Upper lobe of left lung (tissue), 6 donors: Measurements from ENCODE around the gene ACKR2. TPM values are rescaled to one million over a fixed set of nuclear protein-coding genes. Genes with fewer than 3 reads are reported as not detected.

Source experiments
- ATAC-seq, 2 donors: fragments of 200-7000 bp; cut with Tn5 transposase; one replicate each; pipeline ENCODE4 v1.9.1; 2022; ENCODE audit warnings: mild to moderate bottlenecking in 2 of 2, moderate library complexity in 2 of 2; ENCODE audit not compliant: low FRiP score in 2 of 2
- DNase-seq, 2 donors: peaks; one replicate each; pipeline ENCODE4 v3.0.0-alpha.2; 2019 to 2020
- H3K27ac ChIP-seq, 4 donors: fragments of 200-600 bp; sonication (generic); one replicate each; pipeline ENCODE4 v1.5.1; 2016 to 2019
- H3K27me3 ChIP-seq, 4 donors: fragments of 200-600 bp; sonication (generic); one replicate each; pipeline ENCODE4 v1.5.1; 2017 to 2019
- H3K36me3 ChIP-seq, 4 donors: fragments of 200-600 bp; sonication (generic); one replicate each; pipeline ENCODE4 v1.5.1; 2016 to 2019
- H3K4me1 ChIP-seq, 4 donors: fragments of 200-600 bp; sonication (generic); one replicate each; pipeline ENCODE4 v1.5.1; 2018 to 2019
- H3K4me3 ChIP-seq, 4 donors: fragments of 200-600 bp; sonication (generic); one replicate each; pipeline ENCODE4 v1.5.1; 2017 to 2019; ENCODE audit warnings: mild to moderate bottlenecking in 2 of 4, moderate library complexity in 1 of 4
- H3K9me3 ChIP-seq, 4 donors: fragments of 200-600 bp; sonication (generic); one replicate each; pipeline ENCODE4 v1.5.1; 2018 to 2019
- EP300 ChIP-seq, 4 donors: sonication (generic); formaldehyde crosslinking; IDR thresholded peaks; one replicate each; pipeline ENCODE4 v1.5.1; 2017; ENCODE audit warnings: antibody characterized with exemption in 4 of 4, control low read depth in 2 of 4
- POLR2A ChIP-seq, 4 donors: fragments of 450-650 bp; IDR thresholded peaks; one replicate each; pipeline ENCODE4 v1.5.1; 2016 to 2017; ENCODE audit warnings: antibody characterized with exemption in 4 of 4, mild to moderate bottlenecking in 2 of 4
- POLR2AphosphoS5 ChIP-seq, 2 donors: sonication (generic); formaldehyde crosslinking; IDR thresholded peaks; one replicate each; pipeline ENCODE4 v1.5.1; 2017; ENCODE audit warnings: antibody characterized with exemption in 2 of 2
- WGBS, 2 donors: methylation state at CpG; one replicate each; pipeline ENCODE4 v1.1.5; 2017 to 2018; 5-methylcytosine and 5-hydroxymethylcytosine counted together
- total RNA-seq, 6 donors: library from RNA; depleted of rRNA in 4 of 6; stranded (reverse); fragments of >200 nt in 4 of 6; gene quantifications; one replicate each; pipeline versions ENCODE4 v1.1.0 to v1.2.1, GENCODE V29; 2016 to 2021
- TF ChIP-seq, protein P1 (sequence below), 6 experiments: fragments of 450-650 bp in 4 of 6; fragments of 200-600 bp in 2 of 6; sonication (generic) in 2 of 6; IDR thresholded peaks; one replicate each; pipeline ENCODE4 v1.5.1; 2016 to 2019; ENCODE audit warnings: antibody characterized with exemption in 6 of 6
- donor health status: DM: no; HTN: no; CAD: no; lungs with moderate emphysema.
- donor health status: DM: no; HTN: yes; CAD: no; lungs with severe emphysema.

Gene ACKR2
- total RNA-seq, 6 donors from 2014 or later, result 1.1 to 8.2 (median 2.3) TPM; not detected in 1

DNA sequence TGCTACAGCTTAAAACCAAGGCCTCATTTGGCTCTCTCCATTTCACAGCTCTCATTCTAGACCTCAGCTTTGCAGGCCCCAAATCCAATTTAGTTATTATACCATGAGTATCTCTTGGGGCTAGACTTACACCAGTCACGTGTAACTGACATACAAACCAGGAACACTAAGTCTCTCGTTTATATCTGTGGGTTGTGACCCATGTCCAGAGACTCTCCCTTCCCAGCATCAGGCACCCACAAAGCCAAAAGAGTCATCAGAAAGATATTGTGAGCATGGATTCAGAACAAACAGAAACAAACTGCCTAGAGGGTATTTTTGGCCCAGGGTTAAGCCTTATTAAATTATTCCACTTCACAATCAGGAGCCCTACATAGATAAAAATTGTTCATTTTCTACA, 30.6 kb upstream of the ACKR2 start:
- 84 to 91% methylated on average over 2 of the region's 2 CpGs for WGBS, 2 donors
- no peak overlapping the region for H3K4me3 ChIP-seq
- peak overlapping the region in 1 of 4 donors; percentile 35 for H3K27ac ChIP-seq
- H3K36me3 ChIP-seq, result peaks cover 0 to 13% (median 6%) of the 10 kb centered on the region in 4 donors
- no peaks in the 10 kb centered on the region for H3K9me3 ChIP-seq
- TF ChIP-seq, protein P1, sequence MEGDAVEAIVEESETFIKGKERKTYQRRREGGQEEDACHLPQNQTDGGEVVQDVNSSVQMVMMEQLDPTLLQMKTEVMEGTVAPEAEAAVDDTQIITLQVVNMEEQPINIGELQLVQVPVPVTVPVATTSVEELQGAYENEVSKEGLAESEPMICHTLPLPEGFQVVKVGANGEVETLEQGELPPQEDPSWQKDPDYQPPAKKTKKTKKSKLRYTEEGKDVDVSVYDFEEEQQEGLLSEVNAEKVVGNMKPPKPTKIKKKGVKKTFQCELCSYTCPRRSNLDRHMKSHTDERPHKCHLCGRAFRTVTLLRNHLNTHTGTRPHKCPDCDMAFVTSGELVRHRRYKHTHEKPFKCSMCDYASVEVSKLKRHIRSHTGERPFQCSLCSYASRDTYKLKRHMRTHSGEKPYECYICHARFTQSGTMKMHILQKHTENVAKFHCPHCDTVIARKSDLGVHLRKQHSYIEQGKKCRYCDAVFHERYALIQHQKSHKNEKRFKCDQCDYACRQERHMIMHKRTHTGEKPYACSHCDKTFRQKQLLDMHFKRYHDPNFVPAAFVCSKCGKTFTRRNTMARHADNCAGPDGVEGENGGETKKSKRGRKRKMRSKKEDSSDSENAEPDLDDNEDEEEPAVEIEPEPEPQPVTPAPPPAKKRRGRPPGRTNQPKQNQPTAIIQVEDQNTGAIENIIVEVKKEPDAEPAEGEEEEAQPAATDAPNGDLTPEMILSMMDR (IDR thresholded peaks at IDR 0.05), result no peak
- TF ChIP-seq POLR2AphosphoS5 (IDR thresholded peaks at IDR 0.05), result peak in 1 of 2 donors; percentile 42
- H3K4me1 ChIP-seq, result peaks cover 0 to 13% (median 8%) of the 10 kb centered on the region in 4 donors
- DNase-seq (no peak), ATAC-seq (peak; percentile 58 to 84)
- no peaks in the 10 kb centered on the region for H3K27me3 ChIP-seq

DNA sequence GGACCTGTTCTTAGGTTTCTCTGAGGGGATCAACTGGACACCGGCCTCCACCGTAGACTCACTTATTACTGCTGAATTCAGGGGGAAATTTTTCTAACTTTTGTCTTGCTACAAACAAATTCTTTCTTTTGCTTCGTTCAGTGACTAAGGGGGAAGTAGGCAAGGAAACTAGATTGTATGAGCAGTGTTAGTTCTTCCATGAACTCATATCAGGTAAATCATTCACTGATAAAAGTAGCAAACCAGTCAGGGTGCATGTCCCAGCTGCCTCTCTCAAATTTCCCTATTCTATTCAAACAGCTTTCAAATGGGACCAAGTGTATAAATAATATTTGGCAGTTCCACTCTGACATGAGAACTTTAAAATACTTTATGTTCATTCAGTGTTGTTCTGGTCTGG, 28.8 kb upstream of the ACKR2 start:
- Histone ChIP-seq H3K36me3 (peaks cover 0 to 25% (median 11%) of the 10 kb centered on the region in 4 donors), H3K27ac (peak overlapping the region; percentile 0 to 60 (median 34)), H3K9me3 (no peaks in the 10 kb centered on the region), H3K4me1 (peaks cover 0 to 13% (median 6%) of the 10 kb centered on the region in 4 donors), H3K27me3 (no peaks in the 10 kb centered on the region), H3K4me3 (no peak overlapping the region)
- DNase-seq, result no peak
- ATAC-seq, result peak in 1 of 2 donors; percentile 19
- WGBS, 2 donors, result 64 to 75% methylated on average over 3 of the region's 3 CpGs
- TF ChIP-seq POLR2AphosphoS5 (IDR thresholded peaks at IDR 0.05), result no peak
- TF ChIP-seq, protein P1 (IDR thresholded peaks at IDR 0.05), result no peak
- TF ChIP-seq POLR2A (IDR thresholded peaks at IDR 0.05), result no peak
- no peak for TF ChIP-seq EP300 (IDR thresholded peaks at IDR 0.05)

DNA sequence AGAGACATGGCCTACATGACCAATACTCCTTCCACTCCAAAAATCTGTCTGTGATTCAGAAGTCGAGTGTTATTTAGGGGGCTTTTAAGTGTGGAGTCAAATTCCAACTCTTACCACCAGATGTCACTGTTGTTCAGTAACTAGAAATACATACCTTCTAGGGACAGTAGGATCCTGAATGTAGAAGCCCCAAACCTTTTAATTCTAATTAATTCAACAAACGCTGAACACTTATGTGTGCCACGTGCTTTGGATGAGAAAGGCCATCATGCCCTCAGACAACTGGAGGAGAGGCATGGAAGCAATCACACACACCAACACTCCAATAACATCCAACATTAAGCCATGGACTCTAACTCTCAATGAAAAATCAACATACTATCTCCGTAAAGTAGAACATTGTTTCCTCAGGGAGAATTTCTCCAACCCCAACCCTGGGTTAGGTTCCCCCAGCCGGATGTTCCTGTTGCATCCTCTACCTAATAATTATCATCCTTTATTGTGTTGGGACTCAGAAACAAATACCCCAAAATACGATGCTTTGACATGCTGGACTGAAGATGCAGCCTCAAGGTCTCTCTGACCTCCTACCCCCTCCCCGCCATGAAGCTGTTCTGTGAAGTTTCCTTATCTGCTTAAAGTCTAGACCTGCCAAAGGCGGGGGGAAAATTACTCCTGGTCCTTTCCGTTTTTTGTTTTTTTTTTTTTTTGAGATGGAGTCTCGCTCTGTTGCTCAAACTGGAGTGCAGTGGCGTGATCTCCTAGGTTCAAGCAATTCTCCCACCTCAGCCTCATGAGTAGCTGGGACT, 28.1 kb upstream of the ACKR2 start:
- ATAC-seq (peak; percentile 69 to 79), DNase-seq (no peak)
- H3K4me1 ChIP-seq, result peaks cover 0 to 13% (median 6%) of the 10 kb centered on the region in 4 donors
- no peak overlapping the region for H3K4me3 ChIP-seq
- TF ChIP-seq, protein P1 (IDR thresholded peaks at IDR 0.05), result peak; percentile 71 to 87 (median 82)
- no peak for TF ChIP-seq POLR2A (IDR thresholded peaks at IDR 0.05)
- TF ChIP-seq POLR2AphosphoS5 (IDR thresholded peaks at IDR 0.05), result no peak
- no peaks in the 10 kb centered on the region for H3K27me3 ChIP-seq
- H3K27ac ChIP-seq, result peak overlapping the region in 2 of 4 donors; percentile 50 to 60
- H3K9me3 ChIP-seq, result no peaks in the 10 kb centered on the region
- WGBS, 2 donors, result 63 to 65% methylated on average over 11 of the region's 11 CpGs
- peaks cover 0 to 32% (median 13%) of the 10 kb centered on the region in 4 donors for H3K36me3 ChIP-seq

DNA sequence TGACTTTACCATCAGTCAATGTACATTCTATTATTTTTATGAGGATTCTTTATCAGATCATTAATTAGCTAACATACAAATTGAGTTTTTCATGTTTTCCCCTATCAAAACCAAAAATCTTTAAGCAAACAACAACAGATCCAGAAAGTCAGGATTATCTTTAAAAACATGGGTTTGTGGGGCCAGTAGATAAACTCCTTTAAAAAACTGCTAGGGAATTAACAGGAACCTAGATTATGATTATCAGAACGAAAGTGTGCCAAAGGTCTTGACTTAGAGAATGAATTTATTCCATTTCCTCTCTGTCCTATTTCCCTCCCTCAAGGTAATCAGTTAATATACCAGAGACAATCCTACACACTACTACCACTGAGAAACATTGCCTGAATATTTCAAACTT, 23.0 kb upstream of the ACKR2 start:
- Histone ChIP-seq H3K27ac (no peak overlapping the region), H3K9me3 (no peaks in the 10 kb centered on the region), H3K4me3 (no peak overlapping the region), H3K36me3 (peaks cover 0 to 64% (median 15%) of the 10 kb centered on the region in 4 donors), H3K27me3 (no peaks in the 10 kb centered on the region), H3K4me1 (peaks cover 0 to 8% (median 7%) of the 10 kb centered on the region in 4 donors)
- 66 to 67% methylated on average over 1 of the region's 1 CpG for WGBS, 2 donors
- ATAC-seq, result no peak
- DNase-seq, result no peak
- TF ChIP-seq POLR2AphosphoS5 (IDR thresholded peaks at IDR 0.05) (no peak), POLR2A (IDR thresholded peaks at IDR 0.05) (no peak)

DNA sequence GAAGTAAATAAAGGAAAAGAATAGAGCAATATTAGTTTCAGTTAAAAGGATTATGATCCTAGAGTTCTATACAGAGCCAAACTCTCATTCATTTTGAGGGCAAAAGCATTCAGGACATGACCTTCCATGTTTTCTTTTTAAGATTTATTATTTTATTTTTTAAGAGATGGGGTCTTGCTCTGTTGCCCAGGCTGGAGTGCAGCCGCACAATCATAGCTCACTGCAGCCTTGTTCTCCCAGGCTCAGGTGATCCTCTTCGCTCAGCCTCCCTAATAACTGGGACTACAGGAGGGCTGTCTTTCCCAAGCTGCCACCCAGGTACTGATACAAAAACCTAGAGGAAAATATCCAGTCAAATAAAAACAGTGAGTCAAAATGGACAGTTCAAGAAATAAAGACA, 22.6 kb upstream of the ACKR2 start:
- no peak overlapping the region for H3K27ac ChIP-seq
- no peaks in the 10 kb centered on the region for H3K9me3 ChIP-seq
- H3K4me1 ChIP-seq, result peaks cover 0 to 8% (median 7%) of the 10 kb centered on the region in 4 donors
- DNase-seq (no peak), ATAC-seq (no peak)
- no peak overlapping the region for H3K4me3 ChIP-seq
- no peaks in the 10 kb centered on the region for H3K27me3 ChIP-seq
- 97 to 100% methylated on average over 2 of the region's 2 CpGs for WGBS, 2 donors
- TF ChIP-seq, protein P1 (IDR thresholded peaks at IDR 0.05), result no peak
- TF ChIP-seq POLR2AphosphoS5 (IDR thresholded peaks at IDR 0.05) (no peak), POLR2A (IDR thresholded peaks at IDR 0.05) (no peak), EP300 (IDR thresholded peaks at IDR 0.05) (no peak)
- peaks cover 0 to 69% (median 15%) of the 10 kb centered on the region in 4 donors for H3K36me3 ChIP-seq
